Testis (tissue), 2 donors: Measurements from ENCODE around the gene ATXN7L3.

Experiments used
- CTCF ChIP-seq, 3 experiments: fragments of 450-650 bp in 2 of 3; fragments of 200-600 bp in 1 of 3; sonication (generic) in 1 of 3; IDR thresholded peaks; one replicate each; pipeline ENCODE4 v1.5.1; 2016 to 2019; ENCODE audit warnings: antibody characterized with exemption in 3 of 3, mild to moderate bottlenecking in 2 of 3, moderate library complexity in 1 of 3
- POLR2A ChIP-seq: fragments of 450-650 bp; IDR thresholded peaks from one replicate; pipeline ENCODE4 v1.6.1; 2017; ENCODE audit warnings: antibody characterized with exemption, mild to moderate bottlenecking, moderate library complexity

- TF ChIP-seq CTCF (IDR thresholded peaks at IDR 0.05): no peak
- no peak for TF ChIP-seq POLR2A
Measured at GRCh38 chr17:44193326-44194084, 6.2 kb downstream of the ATXN7L3 start.
